HepG2 (cell line): ENCODE measurements around the gene CDKL2. TPM values are rescaled to one million over a fixed set of nuclear protein-coding genes. Genes with fewer than 3 reads are reported as not detected.

Experiments used
- ATAC-seq: fragments of 200-7000 bp; cut with Tn5 transposase; 3 replicates; pipeline ENCODE4 v1.9.1; 2020; ENCODE audit warnings: mild to moderate bottlenecking, moderate library complexity
- BruUV-seq: library from RNA; stranded (reverse); fragments of 400-500 nt; replicated peaks from 2 replicates; lab custom pipeline; 2021; lab: Mats Ljungman, UMichigan
- CTCF ChIA-PET: fragments of 300-600 bp; formaldehyde crosslinking; extraction: SDS; loops from one replicate; lab custom pipeline; 2021; ENCODE audit warnings: low total read pairs, inconsistent platforms, low intra/inter-chr PET ratio; lab: Yijun Ruan, JAX
- POLR2A ChIA-PET: fragments of 350-600 bp; sonication (Branson Sonifier 250); formaldehyde crosslinking; loops from one replicate; lab custom pipeline; 2020; ENCODE audit warnings: antibody characterized with exemption, inconsistent platforms; lab: Yijun Ruan, JAX
- DNase-seq: peaks from one replicate; pipeline ENCODE4 v3.0.0-alpha.2; 2015; ENCODE audit warnings: low spot score
- FAIRE-seq: peaks from 3 replicates; lab custom pipeline; 2011; peaks lifted over from hg19 to GRCh38; lab: Jason Lieb, UNC
- H2AFZ ChIP-seq: one replicate; pipeline ENCODE4 v1.6.1; 2011; ENCODE audit warnings: low read length, inconsistent platforms
- H3K27ac ChIP-seq: fragments of 300-600 bp; 3 replicates; pipeline ENCODE4 v1.8.0; 2011; ENCODE audit warnings: mixed run types, mild to moderate bottlenecking, mixed read lengths, low read length, inconsistent platforms; ENCODE audit not compliant: insufficient read depth; ENCODE audit errors: extremely low read length
- H3K27me3 ChIP-seq, 2 experiments: fragments of 200-600 bp in 1 of 2; 2 replicates in 1 of 2; 3 replicates in 1 of 2; pipeline versions ENCODE4 v1.6.0 to v1.8.0; 2011; ENCODE audit warnings: low read length in 2 of 2, mild to moderate bottlenecking in 2 of 2, moderate library complexity in 2 of 2, inconsistent platforms in 1 of 2; ENCODE audit not compliant: insufficient read depth in 2 of 2, control insufficient read depth in 1 of 2
- H3K36me3 ChIP-seq, 2 experiments: fragments of 200-600 bp in 1 of 2; replicated peaks in 1 of 2; 2 replicates in 1 of 2; 3 replicates in 1 of 2; pipeline versions ENCODE4 v1.5.1 to v1.8.0; 2011; ENCODE audit warnings: low read length in 2 of 2, inconsistent platforms in 1 of 2; ENCODE audit not compliant: insufficient read depth in 2 of 2, control insufficient read depth in 1 of 2
- H3K4me1 ChIP-seq: 2 replicates; pipeline ENCODE4 v1.5.1; 2012; ENCODE audit warnings: low read length, inconsistent platforms; ENCODE audit not compliant: insufficient read depth
- H3K4me2 ChIP-seq: 2 replicates; pipeline ENCODE4 v1.6.0; 2011; ENCODE audit warnings: low read depth, low read length, inconsistent platforms
- H3K4me3 ChIP-seq, 3 experiments: fragments of 200-600 bp in 1 of 3; sonication (generic), shearing (Covaris generic) in 1 of 3; replicated peaks in 1 of 3; 2 replicates each; pipeline ENCODE4 v1.5.1; 2011 to 2016; ENCODE audit warnings: low read length in 3 of 3, inconsistent platforms in 2 of 3, low read depth in 2 of 3, mild to moderate bottlenecking in 2 of 3, control low read depth in 1 of 3, mixed read lengths in 1 of 3; ENCODE audit not compliant: insufficient read depth in 1 of 3
- H3K79me2 ChIP-seq: one replicate; pipeline ENCODE4 v1.6.1; 2011; ENCODE audit warnings: low read length, inconsistent platforms; ENCODE audit not compliant: insufficient read depth
- H3K9ac ChIP-seq: 2 replicates; pipeline ENCODE4 v1.6.0; 2011; ENCODE audit warnings: mild to moderate bottlenecking, low read depth, low read length, inconsistent platforms; ENCODE audit not compliant: insufficient read depth
- H3K9me3 ChIP-seq: 2 replicates; pipeline ENCODE4 v1.5.1; 2012; ENCODE audit warnings: mild to moderate bottlenecking, low read length
- H4K20me1 ChIP-seq: 2 replicates; pipeline ENCODE4 v1.6.0; 2011; ENCODE audit warnings: inconsistent platforms, mild to moderate bottlenecking, low read length, moderate library complexity; ENCODE audit not compliant: insufficient read depth
- CCAR2 ChIP-seq: fragments of 200-400 bp; formaldehyde crosslinking; optimal IDR thresholded peaks from 2 replicates; pipeline ENCODE3; 2018; ENCODE audit warnings: low read depth, mild to moderate bottlenecking, low read length, moderate library complexity
- DMTF1 ChIP-seq: sonication (generic); formaldehyde crosslinking; IDR thresholded peaks from 2 replicates; pipeline ENCODE4 v1.4.0; 2020; ENCODE audit warnings: mild to moderate bottlenecking, missing genetic modification reagents
- ISX ChIP-seq: sonication (generic); formaldehyde crosslinking; conservative IDR thresholded peaks from 2 replicates; pipeline ENCODE4 v1.5.0; 2020; ENCODE audit warnings: missing genetic modification reagents
- MXI1 ChIP-seq: IDR thresholded peaks from 3 replicates; pipeline ENCODE4 v1.6.1; 2012; ENCODE audit warnings: low read depth, low read length, inconsistent platforms, borderline replicate concordance
- NFAT5 ChIP-seq: sonication (generic); formaldehyde crosslinking; IDR thresholded peaks from 2 replicates; pipeline ENCODE4 v1.4.0; 2020; ENCODE audit warnings: missing genetic modification reagents
- NFKB2 ChIP-seq: sonication (generic); formaldehyde crosslinking; IDR thresholded peaks from 2 replicates; pipeline ENCODE4 v1.4.0; 2020; ENCODE audit warnings: missing genetic modification reagents, borderline replicate concordance
- RNF2 ChIP-seq: fragments of 450-650 bp; conservative IDR thresholded peaks from 2 replicates; pipeline ENCODE4 v1.6.1; 2016; ENCODE audit warnings: low read depth
- ZBTB10 ChIP-seq: sonication (generic); formaldehyde crosslinking; IDR thresholded peaks from 2 replicates; pipeline ENCODE4 v1.4.0; 2020; ENCODE audit warnings: missing genetic modification reagents, borderline replicate concordance
- ZFP90 ChIP-seq: sonication (generic); formaldehyde crosslinking; IDR thresholded peaks from 2 replicates; pipeline ENCODE4 v1.8.0; 2022; ENCODE audit warnings: missing genetic modification reagents, mild to moderate bottlenecking, inconsistent platforms, borderline replicate concordance
- ZNF143 ChIP-seq: sonication (generic); formaldehyde crosslinking; IDR thresholded peaks from 2 replicates; pipeline ENCODE4 v1.4.0; 2020; ENCODE audit warnings: missing genetic modification reagents
- ZNF264 ChIP-seq: sonication (generic); formaldehyde crosslinking; IDR thresholded peaks from 2 replicates; pipeline ENCODE4 v1.4.0; 2020; ENCODE audit warnings: missing genetic modification reagents
- ZNF572 ChIP-seq: sonication (generic); formaldehyde crosslinking; IDR thresholded peaks from 2 replicates; pipeline ENCODE4 v1.5.1; 2020; ENCODE audit warnings: mild to moderate bottlenecking, missing genetic modification reagents
- ZNF878 ChIP-seq: sonication (generic); formaldehyde crosslinking; IDR thresholded peaks from 2 replicates; pipeline ENCODE4 v1.8.1; 2023; ENCODE audit warnings: mild to moderate bottlenecking, missing genetic modification reagents, moderate library complexity
- ZNF879 ChIP-seq: sonication (generic); formaldehyde crosslinking; IDR thresholded peaks from 2 replicates; pipeline ENCODE4 v1.8.1; 2023; ENCODE audit warnings: missing genetic modification reagents
- WGBS: methylation state at CpG from one replicate; pipeline ENCODE4 v1.1.6; 2017; ENCODE audit warnings: low lambda C conversion rate; 5-methylcytosine and 5-hydroxymethylcytosine counted together
- in situ Hi-C: cut with HindIII; loops from 2 replicates; pipeline ENCODE4 v1.10.0; 2017; ENCODE audit warnings: low pct_unique_long_range_greater_than_20kb; ENCODE audit not compliant: extremely low pct_ligation_motif_present
- intact Hi-C: fragments of 100-400 bp; cut with micrococcal nuclease; formaldehyde crosslinking; loops from one replicate; pipeline ENCODE4 v1.10.0; 2022; ENCODE audit not compliant: unreplicated experiment
- polyA plus RNA-seq, 8 experiments: library from polyadenylated mRNA; depleted of rRNA in 3 of 8; stranded (reverse) in 7 of 8; unstranded in 1 of 8; fragments of >200 nt; fragmentation: Illumina TruSeq in 4 of 8; extraction: Trizol in 4 of 8; gene quantifications; 2 replicates each; pipeline versions ENCODE4 v1.2.1 to v1.2.3, GENCODE V29; 2011 to 2016; ENCODE audit warnings: low read depth in 4 of 8, missing spikeins in 1 of 8, mixed read lengths in 1 of 8; ENCODE audit not compliant: insufficient read depth in 1 of 8
- total RNA-seq, 5 experiments: library from RNA; depleted of rRNA; stranded (reverse); fragments of >200 nt; fragmentation: Illumina TruSeq; extraction: Trizol; gene quantifications; 2 replicates each; pipeline ENCODE4 v1.2.3, GENCODE V29; 2016; ENCODE audit warnings: low read depth in 1 of 5

Gene CDKL2
- total and polyA plus RNA-seq, 2 of the 13 experiments (the other 11 are each of a cell fraction or from before 2014, with no cell fraction given) = not detected

GRCh38 chr4:75660491-75660890, 30.2 kb upstream of the CDKL2 start (continued):
- TF ChIP-seq NFAT5 (no peak), NFKB2 (CRISPR knock-in tag) (no peak), ZNF143 (CRISPR knock-in tag) (no peak), MXI1 (no peak), ZNF879 (CRISPR knock-in tag) (no peak)

- POLR2A ChIA-PET = no interaction called here
- Histone ChIP-seq H3K9ac (no peak overlapping the region), H3K4me3 (no peak overlapping the region), H3K27me3 (no peaks in the 10 kb centered on the region), H3K4me1 (peaks cover 4% of the 10 kb centered on the region; the same call in 1 of the 2 replicates), H3K9me3 (no peaks in the 10 kb centered on the region), H3K4me2 (no peak overlapping the region), H4K20me1 (peaks cover 21% of the 10 kb centered on the region), H2AFZ (no peak overlapping the region), H3K36me3 (peaks cover 10 to 56% of the 10 kb centered on the region in 2 experiments), H3K79me2 (peaks cover 49% of the 10 kb centered on the region), H3K27ac (no peak overlapping the region)
- 98% methylated on average over 1 of the region's 1 CpG for WGBS
- ATAC-seq = no peak
- in situ Hi-C loops = loop anchor here (10.0 kb wide), 1 partner anchor 45 kb away; no protein-coding TSS in a partner anchor
- FAIRE-seq = no peak
- no TSS peak for BruUV-seq
- no peak for DNase-seq
- CTCF ChIA-PET = no interaction called here
- intact Hi-C loops = no loop called here
- TF ChIP-seq ZNF572 (CRISPR knock-in tag) (no peak), RNF2 (no peak), DMTF1 (CRISPR knock-in tag) (no peak), ZFP90 (CRISPR knock-in tag) (no peak), CCAR2 (no peak), ZNF264 (no peak), ISX (no peak), ZBTB10 (CRISPR knock-in tag) (no peak), ZNF878 (CRISPR knock-in tag) (no peak)
Measured at GRCh38 chr4:75659512-75660031, 29.2 kb upstream of the CDKL2 start.
